22Rv1 (cell line): ENCODE results near the gene MTMR2.

Source experiments
- H3K27ac ChIP-seq: fragments of 450-650 bp; 2 replicates; pipeline ENCODE4 v1.5.1; 2017
- CTCF ChIP-seq: fragments of 450-650 bp; IDR thresholded peaks from 2 replicates; pipeline ENCODE4 v1.5.1; 2017; ENCODE audit warnings: mild to moderate bottlenecking
- ZFX ChIP-seq: fragments of 450-650 bp; IDR thresholded peaks from 2 replicates; pipeline ENCODE4 v1.6.1; 2017; ENCODE audit warnings: antibody characterized with exemption, borderline replicate concordance

Gene MTMR2

GRCh38 chr11:95944623-95945022 is 20.7 kb upstream of the MTMR2 start:
- no peak overlapping the region for H3K27ac ChIP-seq

GRCh38 chr11:95943546-95943945 is 19.6 kb upstream of the MTMR2 start:
- H3K27ac ChIP-seq = no peak overlapping the region
- no peak for TF ChIP-seq ZFX

More at GRCh38 chr11:95944623-95945022, 20.7 kb upstream of the MTMR2 start:
- TF ChIP-seq CTCF (no peak), ZFX (no peak)

GRCh38 chr11:95939091-95939490 is 15.2 kb upstream of the MTMR2 start:
- H3K27ac ChIP-seq = no peak overlapping the region
- TF ChIP-seq ZFX = no peak
- no peak for TF ChIP-seq CTCF

- no peak overlapping the region for H3K27ac ChIP-seq
- TF ChIP-seq ZFX (no peak), CTCF (no peak)
Measured at GRCh38 chr11:95937358-95937757, 13.5 kb upstream of the MTMR2 start.

GRCh38 chr11:95933594-95933993 is 9.7 kb upstream of the MTMR2 start:
- H3K27ac ChIP-seq = no peak overlapping the region
- TF ChIP-seq ZFX (no peak), CTCF (no peak)

GRCh38 chr11:95931916-95932315 is 8.0 kb upstream of the MTMR2 start:
- TF ChIP-seq ZFX = no peak
- TF ChIP-seq CTCF = no peak

GRCh38 chr11:95930948-95931347 is 7.0 kb upstream of the MTMR2 start:
- no peak for TF ChIP-seq ZFX
- no peak for TF ChIP-seq CTCF
- H3K27ac ChIP-seq = no peak overlapping the region

More at GRCh38 chr11:95931916-95932315, 8.0 kb upstream of the MTMR2 start:
- no peak overlapping the region for H3K27ac ChIP-seq

GRCh38 chr11:95926726-95927125 is 2.8 kb upstream of the MTMR2 start:
- TF ChIP-seq CTCF = no peak
- no peak for TF ChIP-seq ZFX
- no peak overlapping the region for H3K27ac ChIP-seq
